ENCODE measurements around the gene NAV2.
A peak's percentile ranks its signal among the peaks of the same experiment; 100 is the strongest.

NAV2 gene

GRCh38 chr11:20161923-20162744, 449.5 kb downstream of the NAV2 start:
- Histone ChIP-seq H3K18ac (ENCODE audit: low read length) (no peak overlapping the region), H3K9me3 (ENCODE audit: insufficient read depth, low read depth, low read length) (peaks cover 11% of the 10 kb centered on the region), H2BK5ac (ENCODE audit: low read depth, low read length, poor library complexity) (no peak overlapping the region), H3K27me3 (ENCODE audit: insufficient read depth, low read length) (peaks cover 74% of the 10 kb centered on the region), H3K4me2 (ENCODE audit: low read length) (no peak overlapping the region), H3K79me1 (ENCODE audit: low read length) (no peaks in the 10 kb centered on the region), H4K12ac (ENCODE audit: low read depth, low read length) (no peak overlapping the region), H2AFZ (ENCODE audit: insufficient read depth, low read length, poor library complexity) (no peak overlapping the region), H2BK120ac (ENCODE audit: insufficient read depth, low read length, poor library complexity) (no peak overlapping the region), H4K91ac (ENCODE audit: low read depth, low read length) (no peak overlapping the region), H3K4me1 (ENCODE audit: control insufficient read depth in 1 of 2, insufficient read depth in 2 of 2, low read length in 2 of 2) (peaks cover 4 to 11% of the 10 kb centered on the region in 2 experiments), H3K4me3 (ENCODE audit: low read depth, low read length) (no peak overlapping the region), H3K27ac (ENCODE audit: low read depth, low read length) (no peak overlapping the region), H3K23ac (ENCODE audit: low read length) (no peak overlapping the region), H4K8ac (ENCODE audit: low read depth, low read length) (no peak overlapping the region), H3K79me2 (ENCODE audit: control insufficient read depth, insufficient read depth, low read length, poor library complexity) (no peaks in the 10 kb centered on the region), H3K14ac (ENCODE audit: low read length) (no peak overlapping the region), H3K4ac (ENCODE audit: low read depth, low read length) (no peak overlapping the region), H3K9ac (ENCODE audit: low read length) (no peak overlapping the region), H2BK12ac (ENCODE audit: low read length) (no peak overlapping the region), H2AK5ac (ENCODE audit: low read length) (no peak overlapping the region), H3K36me3 (ENCODE audit: control insufficient read depth in 1 of 2, insufficient read depth in 2 of 2, low read length in 2 of 2) (no peaks in the 10 kb centered on the region)
- DNase-seq: no peak
- WGBS (ENCODE audit: extremely low coverage, insufficient coverage, insufficient read length): no CpG with 5 or more reads among the region's 24 CpGs

- Histone ChIP-seq H3K23ac (ENCODE audit: low read length) (no peak overlapping the region), H3K18ac (ENCODE audit: low read length) (no peak overlapping the region), H3K27ac (ENCODE audit: low read depth, low read length) (no peak overlapping the region), H3K4ac (ENCODE audit: low read depth, low read length) (no peak overlapping the region), H3K9ac (ENCODE audit: low read length) (no peak overlapping the region), H2BK5ac (ENCODE audit: low read depth, low read length, poor library complexity) (no peak overlapping the region), H3K14ac (ENCODE audit: low read length) (no peak overlapping the region), H3K27me3 (ENCODE audit: insufficient read depth, low read length) (peaks cover 67% of the 10 kb centered on the region), H3K79me2 (ENCODE audit: control insufficient read depth, insufficient read depth, low read length, poor library complexity) (no peaks in the 10 kb centered on the region), H2AK5ac (ENCODE audit: low read length) (no peak overlapping the region), H2AFZ (ENCODE audit: insufficient read depth, low read length, poor library complexity) (no peak overlapping the region), H3K79me1 (ENCODE audit: low read length) (no peaks in the 10 kb centered on the region), H3K4me1 (ENCODE audit: control insufficient read depth in 1 of 2, insufficient read depth in 2 of 2, low read length in 2 of 2) (peaks cover 4 to 11% of the 10 kb centered on the region in 2 experiments), H3K9me3 (ENCODE audit: insufficient read depth, low read depth, low read length) (peaks cover 11% of the 10 kb centered on the region), H3K36me3 (ENCODE audit: control insufficient read depth in 1 of 2, insufficient read depth in 2 of 2, low read length in 2 of 2) (no peaks in the 10 kb centered on the region), H2BK12ac (ENCODE audit: low read length) (no peak overlapping the region), H2BK120ac (ENCODE audit: insufficient read depth, low read length, poor library complexity) (no peak overlapping the region), H4K8ac (ENCODE audit: low read depth, low read length) (no peak overlapping the region), H3K4me3 (ENCODE audit: low read depth, low read length) (peak overlapping the region; percentile 62), H4K12ac (ENCODE audit: low read depth, low read length) (no peak overlapping the region), H4K91ac (ENCODE audit: low read depth, low read length) (no peak overlapping the region), H3K4me2 (ENCODE audit: low read length) (peak overlapping the region; percentile 69)
- no CpG with 5 or more reads among the region's 61 CpGs for WGBS (ENCODE audit: extremely low coverage, insufficient coverage, insufficient read length)
- peak in 1 of 2 donors; percentile 7 for DNase-seq
Observed at GRCh38 chr11:20162824-20163782, 450.5 kb downstream of the NAV2 start.

GRCh38 chr11:20163783-20164481, 451.3 kb downstream of the NAV2 start:
- no peaks in the 10 kb centered on the region for H3K79me2 ChIP-seq (ENCODE audit: control insufficient read depth, insufficient read depth, low read length, poor library complexity)
- peaks cover 9% of the 10 kb centered on the region for H3K9me3 ChIP-seq (ENCODE audit: insufficient read depth, low read depth, low read length)
- no peak overlapping the region for H2BK5ac ChIP-seq (ENCODE audit: low read depth, low read length, poor library complexity)
- no peak overlapping the region for H2AFZ ChIP-seq (ENCODE audit: insufficient read depth, low read length, poor library complexity)
- H3K9ac ChIP-seq (ENCODE audit: low read length): no peak overlapping the region
- H3K23ac ChIP-seq (ENCODE audit: low read length): peak overlapping the region; percentile 90
- no peak overlapping the region for H3K14ac ChIP-seq (ENCODE audit: low read length)
- DNase-seq: no peak
- H4K91ac ChIP-seq (ENCODE audit: low read depth, low read length): no peak overlapping the region
- no peak overlapping the region for H3K27ac ChIP-seq (ENCODE audit: low read depth, low read length)
- no peak overlapping the region for H3K18ac ChIP-seq (ENCODE audit: low read length)
- H3K4ac ChIP-seq (ENCODE audit: low read depth, low read length): no peak overlapping the region
- no peaks in the 10 kb centered on the region for H3K79me1 ChIP-seq (ENCODE audit: low read length)
- no peak overlapping the region for H2BK12ac ChIP-seq (ENCODE audit: low read length)
- peaks cover 4 to 11% of the 10 kb centered on the region in 2 experiments for H3K4me1 ChIP-seq (ENCODE audit: control insufficient read depth in 1 of 2, insufficient read depth in 2 of 2, low read length in 2 of 2)
- no peak overlapping the region for H2AK5ac ChIP-seq (ENCODE audit: low read length)
- no peaks in the 10 kb centered on the region for H3K36me3 ChIP-seq (ENCODE audit: control insufficient read depth in 1 of 2, insufficient read depth in 2 of 2, low read length in 2 of 2)
- peak overlapping the region; percentile 62 for H3K4me3 ChIP-seq (ENCODE audit: low read depth, low read length)
- no peak overlapping the region for H2BK120ac ChIP-seq (ENCODE audit: insufficient read depth, low read length, poor library complexity)
- no peak overlapping the region for H4K8ac ChIP-seq (ENCODE audit: low read depth, low read length)
- no peak overlapping the region for H4K12ac ChIP-seq (ENCODE audit: low read depth, low read length)
- peak overlapping the region; percentile 69 for H3K4me2 ChIP-seq (ENCODE audit: low read length)
- peaks cover 61% of the 10 kb centered on the region for H3K27me3 ChIP-seq (ENCODE audit: insufficient read depth, low read length)
- WGBS (ENCODE audit: extremely low coverage, insufficient coverage, insufficient read length): no CpG with 5 or more reads among the region's 26 CpGs

Measured in trophoblast cell (in vitro differentiated cells and primary cell).